ENCODE results near the gene MOB2.

DNA sequence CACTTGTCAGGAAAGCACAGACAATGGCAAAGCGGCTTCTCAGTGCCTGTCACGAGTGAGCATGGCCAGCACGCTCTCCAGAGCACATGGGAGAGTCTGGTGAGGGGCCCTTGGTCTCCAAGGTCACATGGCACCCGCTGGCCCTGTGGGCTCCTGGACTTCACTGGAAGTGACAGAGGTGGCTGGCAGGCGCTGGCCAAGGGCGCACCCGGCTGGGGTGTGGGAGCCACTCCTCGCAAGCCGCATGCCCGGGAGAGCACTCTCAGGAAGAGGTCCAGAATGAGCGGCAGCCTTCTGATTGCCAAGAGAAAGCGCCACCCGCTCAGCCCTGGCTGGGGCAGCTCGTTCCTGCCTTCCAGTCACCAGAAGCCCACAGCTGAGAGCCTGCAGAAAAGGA lies 17.1 kb upstream of the MOB2 start:
- TF ChIP-seq, protein P1, sequence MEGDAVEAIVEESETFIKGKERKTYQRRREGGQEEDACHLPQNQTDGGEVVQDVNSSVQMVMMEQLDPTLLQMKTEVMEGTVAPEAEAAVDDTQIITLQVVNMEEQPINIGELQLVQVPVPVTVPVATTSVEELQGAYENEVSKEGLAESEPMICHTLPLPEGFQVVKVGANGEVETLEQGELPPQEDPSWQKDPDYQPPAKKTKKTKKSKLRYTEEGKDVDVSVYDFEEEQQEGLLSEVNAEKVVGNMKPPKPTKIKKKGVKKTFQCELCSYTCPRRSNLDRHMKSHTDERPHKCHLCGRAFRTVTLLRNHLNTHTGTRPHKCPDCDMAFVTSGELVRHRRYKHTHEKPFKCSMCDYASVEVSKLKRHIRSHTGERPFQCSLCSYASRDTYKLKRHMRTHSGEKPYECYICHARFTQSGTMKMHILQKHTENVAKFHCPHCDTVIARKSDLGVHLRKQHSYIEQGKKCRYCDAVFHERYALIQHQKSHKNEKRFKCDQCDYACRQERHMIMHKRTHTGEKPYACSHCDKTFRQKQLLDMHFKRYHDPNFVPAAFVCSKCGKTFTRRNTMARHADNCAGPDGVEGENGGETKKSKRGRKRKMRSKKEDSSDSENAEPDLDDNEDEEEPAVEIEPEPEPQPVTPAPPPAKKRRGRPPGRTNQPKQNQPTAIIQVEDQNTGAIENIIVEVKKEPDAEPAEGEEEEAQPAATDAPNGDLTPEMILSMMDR (IDR thresholded peaks at IDR 0.05; ENCODE audit: low read depth, low read length): no peak
- TF ChIP-seq EZH2phosphoT487 (IDR thresholded peaks at IDR 0.05; ENCODE audit: low read depth): no peak

Measured in OCI-LY3 (cell line).